Spleen (tissue), 7 donors: ENCODE results near the gene ADAT2.

ENCODE experiments used
- POLR2A ChIP-seq, 3 donors: fragments of 450-650 bp; IDR thresholded peaks; one replicate each; pipeline ENCODE4 v1.5.1; 2017; ENCODE audit warnings: antibody characterized with exemption in 3 of 3, mild to moderate bottlenecking in 1 of 3
- POLR2AphosphoS5 ChIP-seq, 3 donors: sonication (generic); formaldehyde crosslinking; IDR thresholded peaks; one replicate each; pipeline ENCODE4 v1.5.1; 2017; ENCODE audit warnings: antibody characterized with exemption in 3 of 3
- TF ChIP-seq, protein P1 (sequence below), 11 experiments: fragments of 200-600 bp in 7 of 11; fragments of 450-650 bp in 4 of 11; sonication (generic) in 4 of 11; IDR thresholded peaks in 8 of 11; conservative IDR thresholded peaks in 3 of 11; 1 replicate in 7 of 11; 2 replicates in 4 of 11; pipeline versions ENCODE4 v1.4.0 to v1.8.0; 2016 to 2021; ENCODE audit warnings: antibody characterized with exemption in 11 of 11, inconsistent platforms in 4 of 11, mild to moderate bottlenecking in 1 of 11
- donor health status: DM: no; HTN: no; CAD: no; lungs with moderate emphysema.
- donor health status: DM: no; HTN: no; CAD: no.
- donor health status: DM: no; HTN: no; CAD: no.

DNA sequence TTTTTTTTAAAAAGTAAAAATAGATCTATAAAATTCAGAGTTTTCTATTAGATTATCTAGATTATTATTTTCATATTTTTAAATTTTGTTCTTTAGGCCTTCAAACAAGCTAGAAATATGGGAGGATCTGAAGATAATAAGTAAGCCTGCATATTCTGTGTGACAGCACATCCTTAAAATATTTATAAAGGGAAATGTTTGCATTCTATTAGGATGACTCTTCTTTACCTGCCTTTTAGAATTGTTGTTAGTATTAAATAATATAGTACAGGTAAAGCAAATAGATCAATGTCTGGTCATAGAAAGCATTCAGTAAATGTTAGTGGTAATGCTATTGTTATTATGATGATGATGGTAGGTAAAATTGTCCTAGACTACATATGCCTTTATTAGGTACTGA lies 17.5 kb upstream of the ADAT2 start:
- TF ChIP-seq, protein P1, sequence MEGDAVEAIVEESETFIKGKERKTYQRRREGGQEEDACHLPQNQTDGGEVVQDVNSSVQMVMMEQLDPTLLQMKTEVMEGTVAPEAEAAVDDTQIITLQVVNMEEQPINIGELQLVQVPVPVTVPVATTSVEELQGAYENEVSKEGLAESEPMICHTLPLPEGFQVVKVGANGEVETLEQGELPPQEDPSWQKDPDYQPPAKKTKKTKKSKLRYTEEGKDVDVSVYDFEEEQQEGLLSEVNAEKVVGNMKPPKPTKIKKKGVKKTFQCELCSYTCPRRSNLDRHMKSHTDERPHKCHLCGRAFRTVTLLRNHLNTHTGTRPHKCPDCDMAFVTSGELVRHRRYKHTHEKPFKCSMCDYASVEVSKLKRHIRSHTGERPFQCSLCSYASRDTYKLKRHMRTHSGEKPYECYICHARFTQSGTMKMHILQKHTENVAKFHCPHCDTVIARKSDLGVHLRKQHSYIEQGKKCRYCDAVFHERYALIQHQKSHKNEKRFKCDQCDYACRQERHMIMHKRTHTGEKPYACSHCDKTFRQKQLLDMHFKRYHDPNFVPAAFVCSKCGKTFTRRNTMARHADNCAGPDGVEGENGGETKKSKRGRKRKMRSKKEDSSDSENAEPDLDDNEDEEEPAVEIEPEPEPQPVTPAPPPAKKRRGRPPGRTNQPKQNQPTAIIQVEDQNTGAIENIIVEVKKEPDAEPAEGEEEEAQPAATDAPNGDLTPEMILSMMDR (IDR thresholded peaks at IDR 0.05 in 8 of 11, conservative IDR thresholded peaks at IDR 0.05 in 3 of 11), result no peak
- TF ChIP-seq POLR2AphosphoS5 (IDR thresholded peaks at IDR 0.05) (no peak), POLR2A (IDR thresholded peaks at IDR 0.05) (no peak)
